Measurements from ENCODE around the gene PDZRN4.
"Not testable (repeated sequence)": the region's sequence is repeated elsewhere in the genome, so short reads cannot be mapped to it uniquely, and the experiment has no call there.

PDZRN4 gene

DNA sequence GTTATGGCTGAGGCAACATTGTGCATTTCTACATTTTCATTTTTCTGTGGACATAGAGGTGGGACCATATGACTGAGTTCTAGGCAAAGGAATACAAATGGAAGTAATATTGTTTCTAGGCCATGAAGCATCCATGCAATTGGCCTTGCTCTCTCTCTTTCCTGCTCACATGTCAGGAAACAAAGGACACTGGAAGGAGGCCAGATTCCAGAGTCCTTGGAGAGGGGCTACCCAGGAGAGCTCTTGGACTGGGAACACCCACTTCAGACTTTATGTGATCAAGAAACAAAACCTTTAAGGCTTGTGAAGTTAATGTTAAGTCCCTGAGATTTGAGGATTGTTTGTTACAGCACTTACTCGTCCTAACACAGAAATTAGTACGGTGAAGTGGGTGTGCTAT lies 32.8 kb downstream of the PDZRN4 start:
- no peak for DNase-seq

DNA sequence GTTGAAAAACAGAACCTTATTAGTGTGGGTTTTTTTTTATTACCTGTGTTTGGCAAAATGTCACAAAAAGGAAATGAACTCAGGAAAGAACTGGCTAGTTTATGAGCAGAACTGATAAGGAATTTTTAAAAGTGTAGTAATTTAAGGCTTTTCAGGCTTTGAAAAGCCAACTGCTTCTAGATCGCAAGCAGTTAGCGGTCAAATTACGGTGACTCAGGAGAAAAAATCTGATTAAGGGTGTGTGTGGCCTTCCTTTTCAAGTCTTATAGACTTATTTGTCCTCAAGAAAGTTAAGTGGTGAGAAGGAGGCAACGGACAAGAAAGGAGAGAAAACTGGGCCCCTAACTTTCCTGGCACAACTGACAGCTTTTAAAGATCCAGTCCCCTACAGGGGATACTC lies 33.4 kb downstream of the PDZRN4 start:
- no peak for DNase-seq

DNA sequence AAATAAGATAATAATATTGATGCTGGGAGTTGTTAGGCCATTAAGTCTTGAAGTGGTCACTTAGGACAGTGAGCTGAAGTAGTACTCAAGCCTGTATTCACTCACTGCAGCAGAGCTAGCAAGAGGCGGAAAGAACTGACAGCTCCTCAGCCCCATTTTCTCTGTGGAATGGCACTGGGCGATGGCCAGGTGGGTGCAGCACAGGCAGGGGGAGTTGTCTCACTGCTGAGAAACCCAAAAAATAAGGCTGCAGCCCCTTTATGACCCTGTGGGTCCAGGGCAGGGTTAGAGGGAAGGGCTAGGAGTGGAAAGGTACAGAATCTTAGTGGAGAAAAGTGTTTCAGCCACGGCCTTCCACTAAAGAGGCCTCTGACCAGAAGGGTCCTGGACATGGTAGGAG lies 35.5 kb downstream of the PDZRN4 start:
- DNase-seq: no peak

- DNase-seq: no peak
Measured at GRCh38 chr12:41224066-41224465, 35.9 kb downstream of the PDZRN4 start.

DNA sequence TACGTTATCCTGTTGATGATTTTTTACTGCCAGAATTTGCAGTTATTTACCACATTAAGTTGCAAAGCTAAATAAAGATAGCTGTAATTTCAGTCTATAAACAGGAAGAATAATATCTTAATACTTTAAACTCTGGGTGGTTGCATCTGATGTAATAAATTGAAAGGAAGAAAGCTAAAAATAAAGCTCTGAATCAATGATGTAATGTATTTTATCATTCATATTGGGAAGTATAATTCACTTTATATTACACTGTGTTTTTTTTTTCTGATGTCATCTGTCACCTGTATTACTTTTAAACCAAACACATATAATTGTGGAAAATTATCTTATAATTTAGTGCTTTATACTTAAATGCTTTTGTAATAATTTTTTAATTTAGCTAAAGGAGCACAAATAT lies 37.1 kb downstream of the PDZRN4 start:
- DNase-seq: no peak

DNA sequence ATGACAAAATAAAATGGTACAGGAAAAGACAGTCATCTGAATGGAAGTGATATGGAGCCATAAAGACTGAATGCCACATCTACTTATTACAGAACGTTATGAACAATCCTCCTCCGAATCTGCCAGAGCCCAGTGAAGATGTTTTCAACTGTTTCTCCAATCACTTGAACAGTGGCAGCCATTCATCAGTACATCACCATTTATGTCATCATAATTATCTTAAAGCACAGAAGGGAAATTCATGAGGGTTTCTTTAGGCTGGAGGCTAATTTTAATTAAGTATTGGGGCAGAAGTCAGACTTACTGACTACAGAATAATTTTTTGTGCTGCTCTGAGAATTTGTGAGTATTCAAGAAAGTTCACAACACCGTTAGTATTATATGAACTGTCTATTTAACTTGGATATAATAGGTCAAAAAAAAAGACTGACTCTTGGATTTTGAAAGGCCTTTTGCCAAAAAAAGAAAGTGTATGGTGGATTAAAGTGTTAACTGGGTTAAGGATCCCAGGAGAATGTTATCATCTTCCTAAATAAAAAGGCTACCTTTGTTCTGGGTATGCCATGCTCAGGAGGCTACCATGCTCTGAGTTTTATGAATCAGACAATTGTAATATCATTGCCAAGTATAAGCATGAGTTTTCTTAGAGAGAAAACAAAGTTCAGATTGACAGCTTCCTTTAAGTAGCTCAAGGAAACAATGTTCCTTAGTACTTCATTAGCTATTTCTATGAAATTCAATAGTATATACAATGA lies 40.1 kb downstream of the PDZRN4 start:
- DNase-seq: no peak

DNA sequence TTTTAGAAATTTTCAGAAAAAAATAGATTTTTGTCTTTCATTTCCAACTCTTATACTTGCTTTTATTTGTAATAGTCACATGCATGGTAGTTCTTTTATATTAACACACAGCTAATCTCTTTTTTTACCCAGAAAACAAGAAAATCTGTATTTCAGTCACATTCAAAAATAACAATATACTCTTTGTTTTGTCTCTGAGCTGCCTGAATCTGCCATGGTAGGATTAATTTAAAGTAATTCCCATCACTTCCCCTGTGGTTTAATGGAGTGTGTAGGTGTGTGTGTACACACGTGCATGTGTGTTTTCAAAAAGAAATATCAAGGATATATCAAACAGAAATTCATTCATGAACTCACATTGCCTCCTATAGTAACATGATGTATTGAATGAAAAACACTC lies 42.6 kb downstream of the PDZRN4 start:
- DNase-seq: no peak

DNA sequence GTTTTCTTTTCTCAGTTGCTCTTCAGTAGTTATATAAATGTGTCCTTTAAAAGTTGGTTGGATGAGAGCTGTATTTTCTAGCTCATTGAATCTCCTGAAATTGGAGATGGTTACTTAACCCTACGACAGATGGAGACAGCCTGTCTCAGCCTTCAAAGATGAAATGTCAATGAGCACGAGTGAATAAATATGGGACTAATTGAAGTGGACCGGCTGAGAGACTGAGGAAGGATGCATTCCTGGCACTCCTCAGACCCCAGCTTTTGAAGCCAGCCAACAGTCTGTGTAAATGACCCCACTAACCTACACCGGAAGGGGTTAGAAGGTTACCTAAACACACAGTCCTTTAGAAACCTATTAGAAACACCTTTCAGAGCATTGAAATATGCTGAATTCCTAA lies 46.6 kb downstream of the PDZRN4 start:
- DNase-seq: no peak

DNA sequence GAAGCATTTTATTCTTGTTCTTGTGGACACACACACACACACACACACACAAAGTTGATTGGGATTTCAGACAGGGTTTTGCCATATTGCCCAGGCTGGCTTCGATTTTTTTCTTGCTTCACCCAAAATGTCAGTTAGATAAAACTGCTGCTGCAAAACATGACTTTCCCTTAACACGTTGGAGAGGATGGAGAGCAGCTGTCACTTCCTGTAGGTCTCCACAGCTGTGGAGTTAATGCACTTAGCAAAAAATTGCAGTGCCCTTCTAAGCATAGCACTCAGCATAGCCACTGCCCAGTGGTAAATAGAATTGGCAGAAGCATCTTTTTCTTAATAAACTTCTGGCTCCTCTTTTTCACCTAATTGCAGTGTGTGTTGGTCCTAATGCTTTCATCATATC lies 54.5 kb downstream of the PDZRN4 start:
- no peak for DNase-seq

DNA sequence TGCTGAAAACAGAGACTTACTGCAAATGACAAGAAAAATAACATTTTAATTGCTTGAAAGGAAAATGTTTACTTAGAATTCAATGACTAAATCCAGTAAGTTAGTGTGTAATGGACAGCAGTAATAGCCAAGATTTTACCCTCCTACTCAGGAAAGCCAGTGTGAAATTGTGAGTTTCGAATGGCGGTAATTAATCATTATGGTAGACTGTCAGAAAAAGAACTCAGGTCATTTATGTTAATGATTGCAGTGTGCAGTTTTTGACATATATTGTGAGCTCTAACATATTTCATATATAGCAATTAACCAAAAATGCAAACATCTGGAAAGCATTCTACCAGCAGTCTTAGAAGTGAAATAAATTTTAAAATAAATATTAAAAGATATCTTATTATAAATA lies 60.3 kb downstream of the PDZRN4 start:
- no peak for DNase-seq

GRCh38 chr12:41250748-41251147 lies 62.6 kb downstream of the PDZRN4 start:
- DNase-seq: no peak

DNA sequence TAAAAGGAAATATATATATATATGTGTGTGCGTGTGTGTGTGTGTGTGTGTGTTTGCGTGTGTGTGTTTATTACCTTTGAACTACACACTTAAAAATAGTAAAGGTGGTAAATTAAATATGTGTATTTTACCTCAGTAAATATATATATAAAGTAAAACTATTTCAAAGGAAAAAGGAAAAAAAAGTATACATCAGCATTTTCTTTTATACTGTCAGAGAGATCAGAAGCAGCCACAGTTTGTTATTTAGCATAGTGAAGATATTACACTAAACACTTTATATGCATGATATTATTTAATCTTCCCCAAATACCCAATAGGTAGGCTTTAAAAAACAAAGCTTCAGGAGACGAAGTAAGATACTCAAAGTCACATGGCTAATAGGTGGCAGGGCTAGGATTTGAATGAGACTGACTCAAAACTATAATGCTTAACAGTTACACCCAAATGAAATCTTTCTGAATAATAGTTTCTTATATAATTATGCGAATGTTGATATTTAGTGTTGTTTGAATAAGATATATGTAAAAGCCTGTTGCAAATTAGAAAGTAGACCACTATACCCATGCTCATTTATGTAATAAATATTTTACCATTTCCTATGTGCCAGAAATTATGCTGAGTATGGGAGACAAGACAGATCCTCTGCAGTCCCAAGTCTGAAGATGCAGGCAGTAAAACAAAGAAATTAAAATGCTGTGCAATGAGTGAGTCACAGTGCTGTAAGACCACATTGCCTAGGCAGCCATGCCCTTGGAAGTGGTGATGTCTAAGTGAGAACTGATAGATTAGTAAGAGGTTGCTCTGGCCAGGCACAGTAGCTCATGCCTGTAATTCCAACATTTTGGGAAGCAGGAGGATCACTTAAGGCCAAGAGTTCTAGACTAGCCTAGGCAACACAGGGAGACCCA lies 66.1 kb downstream of the PDZRN4 start:
- DNase-seq: no peak

DNA sequence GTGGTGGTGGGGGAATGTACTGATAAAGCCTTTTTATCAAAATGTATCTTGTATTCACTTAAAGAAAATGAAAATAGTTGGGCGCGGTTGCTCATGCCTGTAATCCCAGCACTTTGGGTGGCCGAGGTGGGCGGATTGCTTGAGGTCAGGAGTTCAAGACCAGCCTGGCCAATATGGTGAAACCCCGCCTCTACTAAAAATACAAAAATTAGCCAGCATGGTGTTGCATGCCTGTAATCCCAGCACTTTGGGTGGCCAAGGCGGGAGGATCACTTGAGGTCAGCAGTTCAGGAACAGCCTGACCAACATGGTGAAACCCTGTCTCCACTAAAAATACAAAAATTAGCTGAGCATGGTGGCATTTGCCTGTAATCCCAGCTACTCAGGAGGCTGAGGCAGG lies 75.1 kb downstream of the PDZRN4 start:
- not testable (repeated sequence) for DNase-seq

- DNase-seq: no peak
Measured at GRCh38 chr12:41264281-41264680, 76.2 kb downstream of the PDZRN4 start.

DNA sequence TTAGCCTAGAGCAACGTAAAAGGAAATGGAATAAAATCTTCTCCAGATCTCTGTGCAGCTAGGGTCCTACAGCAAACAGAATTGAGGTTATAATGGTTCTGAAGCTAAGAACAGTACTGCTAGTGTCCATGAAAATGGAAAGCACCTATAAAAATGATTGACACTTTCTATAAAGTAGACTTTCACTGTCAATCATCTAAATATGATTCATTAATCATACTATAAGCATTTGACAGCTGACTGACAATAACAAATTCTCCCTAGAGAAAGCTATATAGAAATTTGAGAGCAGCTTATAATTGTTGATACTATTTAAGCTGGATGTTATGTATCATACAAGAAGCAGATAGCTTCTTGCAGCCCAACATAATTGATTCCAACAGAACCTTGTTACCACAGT lies 80.9 kb downstream of the PDZRN4 start:
- DNase-seq: no peak

- DNase-seq: no peak
Measured at GRCh38 chr12:41271489-41271888, 83.4 kb downstream of the PDZRN4 start.

DNA sequence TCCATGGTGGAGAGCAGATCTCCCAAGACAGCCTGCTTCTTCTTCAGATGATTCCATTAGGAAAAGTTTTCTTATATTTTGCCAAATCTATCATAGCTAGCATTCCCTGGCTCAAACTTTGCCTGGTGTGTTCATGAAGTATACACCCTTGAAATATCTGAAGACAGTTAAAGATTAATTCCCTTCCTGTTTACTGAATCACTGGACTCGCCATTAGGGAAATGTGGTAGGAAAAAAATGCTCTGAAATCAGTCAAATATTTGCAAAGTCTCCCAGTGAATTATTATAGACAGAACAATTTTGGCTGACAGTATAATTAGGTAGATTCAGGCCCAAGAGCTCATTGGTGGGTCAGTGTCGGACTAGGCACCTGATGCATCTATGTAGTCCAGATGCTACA lies 86.5 kb downstream of the PDZRN4 start:
- no peak for DNase-seq

DNA sequence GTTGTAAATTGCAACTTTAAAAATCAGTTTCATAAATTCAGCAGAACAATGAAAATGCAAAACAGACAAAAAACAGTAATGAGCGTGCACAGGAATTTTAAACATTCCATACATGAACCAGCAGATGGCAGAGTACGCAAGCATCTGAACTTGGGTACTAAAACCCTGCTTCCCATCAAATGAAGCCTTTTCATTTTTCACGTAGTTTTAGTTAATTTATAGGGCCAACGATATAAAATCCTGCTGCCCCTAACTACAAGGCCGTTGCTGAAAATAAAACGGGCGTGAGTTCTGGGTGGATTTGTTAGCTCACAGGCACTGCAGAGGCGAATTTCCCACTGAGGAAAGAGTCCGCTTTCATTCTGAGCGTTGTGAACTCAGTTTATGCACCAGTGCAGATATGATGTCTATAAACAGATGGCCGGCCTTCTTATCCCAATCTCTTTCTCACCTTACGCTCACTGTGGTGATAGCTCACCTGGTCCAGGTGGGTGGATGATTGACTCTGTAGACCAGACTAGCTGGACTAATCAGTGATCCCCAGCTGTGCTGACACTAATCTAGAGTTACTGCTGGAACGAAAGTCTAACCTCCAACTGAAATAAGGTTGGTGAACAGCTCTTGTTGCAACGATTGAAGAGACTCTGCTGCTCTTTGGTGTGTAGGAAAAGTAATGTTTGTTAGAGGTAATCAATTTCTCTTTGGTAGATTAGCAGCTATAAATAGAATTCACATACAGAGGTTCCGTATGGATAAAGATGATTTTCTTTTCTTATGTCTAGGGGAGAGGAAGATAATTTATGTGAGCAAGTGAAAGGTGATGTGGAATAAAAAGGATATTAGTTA lies 89.2 kb downstream of the PDZRN4 start:
- DNase-seq: peak; percentile 60

- DNase-seq: peak; percentile 55
Measured at GRCh38 chr12:41277946-41278267, 89.8 kb downstream of the PDZRN4 start.

GRCh38 chr12:41280341-41281095 lies 92.4 kb downstream of the PDZRN4 start:
- DNase-seq: not testable (repeated sequence)

DNA sequence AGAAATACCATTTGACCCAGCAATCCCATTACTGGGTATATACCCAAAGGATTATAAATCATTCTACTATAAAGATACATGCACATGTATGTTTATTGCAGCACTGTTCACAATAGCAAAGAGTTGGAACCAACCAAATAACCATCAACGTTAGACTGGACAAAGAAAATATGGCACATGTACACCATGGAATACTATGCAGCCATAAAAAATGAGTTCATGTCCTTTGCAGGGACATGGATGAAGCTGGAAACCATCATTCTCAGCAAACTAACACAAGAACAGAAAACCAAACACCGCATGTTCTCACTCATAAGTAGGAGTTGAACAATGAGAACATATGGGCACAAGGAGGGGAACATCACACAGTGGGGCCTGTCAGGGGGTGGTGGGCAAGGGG lies 97.3 kb downstream of the PDZRN4 start:
- DNase-seq: not testable (repeated sequence)

- peak; percentile 89 for DNase-seq
Measured at GRCh38 chr12:41286426-41286825, 98.3 kb downstream of the PDZRN4 start.

Measured in NCI-H2029 treated with DMSO at 0.1 percent for 48 hours (cell line).